Measurements from ENCODE around the gene MPHOSPH9. TPM values are rescaled to one million over a fixed set of nuclear protein-coding genes. Genes with fewer than 3 reads are reported as not detected.

The MPHOSPH9 gene
- total and polyA plus RNA-seq, 11 donors: 6.0 to 32.3 (median 20.4) TPM

GRCh38 chr12:123114304-123115083, 118.4 kb downstream of the MPHOSPH9 start:
- H3K4me1 ChIP-seq: peaks cover 12 to 80% (median 49%) of the 10 kb centered on the region in 12 donors
- intact Hi-C loops (cut with DNase I): loop anchor here in 1 of 10 donors (5.0 to 10.0 kb wide), 2 partner anchors 38 to 70 kb away; partner anchors contain the start of gene PITPNM2
- WGBS, 4 donors: 58 to 72% (median 64%) methylated on average over 13 of the region's 13 CpGs

GRCh38 chr12:123113026-123113425, 119.9 kb downstream of the MPHOSPH9 start:
- no peak for DNase-seq
- H3K4me1 ChIP-seq: peaks cover 18 to 92% (median 64%) of the 10 kb centered on the region in 12 donors
- no peak overlapping the region for H3K4me3 ChIP-seq
- peak in 1 of 4 donors; percentile 12 for ATAC-seq
- 56 to 67% (median 63%) methylated on average over 8 of the region's 8 CpGs for WGBS, 4 donors
- no peak for TF ChIP-seq CTCF (IDR thresholded peaks at IDR 0.05)
- TF ChIP-seq POLR2A (IDR thresholded peaks at IDR 0.05): no peak
- intact Hi-C loops (cut with DNase I): loop anchor here in 1 of 10 donors (5.0 to 10.0 kb wide), 2 partner anchors 39 to 68 kb away; partner anchors contain the start of gene PITPNM2
- H3K9me3 ChIP-seq: no peaks in the 10 kb centered on the region
- H3K27ac ChIP-seq: peak overlapping the region in 6 of 12 donors; percentile 3 to 83 (median 36)
- H3K27me3 ChIP-seq: no peaks in the 10 kb centered on the region
- peaks cover 0 to 8% (median 0%) of the 10 kb centered on the region in 9 donors for H3K36me3 ChIP-seq

More at GRCh38 chr12:123114304-123115083, 118.4 kb downstream of the MPHOSPH9 start:
- TF ChIP-seq CTCF (IDR thresholded peaks at IDR 0.05): no peak
- no peak for TF ChIP-seq POLR2A (IDR thresholded peaks at IDR 0.05)
- Histone ChIP-seq H3K9me3 (no peaks in the 10 kb centered on the region), H3K36me3 (peaks cover 0 to 2% (median 0%) of the 10 kb centered on the region in 9 donors), H3K27ac (peak overlapping the region; percentile 26 to 86 (median 76)), H3K27me3 (no peaks in the 10 kb centered on the region), H3K4me3 (no peak overlapping the region)
- ATAC-seq (peak in 1 of 4 donors; percentile 12), DNase-seq (no peak)

- TF ChIP-seq CTCF (IDR thresholded peaks at IDR 0.05) (no peak), POLR2A (IDR thresholded peaks at IDR 0.05) (no peak)
- Histone ChIP-seq H3K36me3 (peaks cover 0 to 8% (median 0%) of the 10 kb centered on the region in 9 donors), H3K4me3 (no peak overlapping the region), H3K27me3 (no peaks in the 10 kb centered on the region), H3K27ac (peak overlapping the region in 7 of 12 donors; percentile 2 to 88 (median 25)), H3K9me3 (no peaks in the 10 kb centered on the region), H3K4me1 (peaks cover 24 to 92% (median 70%) of the 10 kb centered on the region in 12 donors)
- peak in 1 of 5 donors; percentile 37 for DNase-seq
- 75 to 82% (median 82%) methylated on average over 19 of the region's 19 CpGs for WGBS, 4 donors
- ATAC-seq: no peak
- intact Hi-C loops (cut with DNase I): loop anchor here in 1 of 10 donors (5.0 to 10.0 kb wide), 2 partner anchors 41 to 67 kb away; partner anchors contain the start of gene PITPNM2
These were observed 121.3 kb downstream of the MPHOSPH9 start for GRCh38 chr12:123111498-123112165.

All from heart left ventricle (tissue), 16 donors.